Adrenal gland (tissue), 12 donors: ENCODE results near the gene DLGAP5. TPM values are rescaled to one million over a fixed set of nuclear protein-coding genes. Genes with fewer than 3 reads are reported as not detected.

Source experiments
- DNase-seq, 7 donors: peaks; one replicate each; pipeline ENCODE4 v3.0.0-alpha.2; 2019 to 2020
- H3K27ac ChIP-seq, 5 donors: fragments of 200-600 bp; sonication (generic) in 4 of 5; 1 replicate in 3 of 5; 2 replicates in 2 of 5; pipeline versions ENCODE4 v1.5.1 to v1.8.0; 2016 to 2020; ENCODE audit warnings: mild to moderate bottlenecking in 1 of 5
- H3K27me3 ChIP-seq: fragments of 200-600 bp; 2 replicates; pipeline ENCODE4 v1.8.0; 2021
- H3K36me3 ChIP-seq, 2 donors: fragments of 200-600 bp; replicated peaks in 1 of 2; 1 replicate in 1 of 2; 2 replicates in 1 of 2; pipeline versions ENCODE4 v1.5.1 to v1.8.0; 2018 to 2022
- H3K4me1 ChIP-seq, 2 donors: fragments of 200-600 bp; replicated peaks in 1 of 2; 1 replicate in 1 of 2; 2 replicates in 1 of 2; pipeline versions ENCODE4 v1.5.1 to v1.8.0; 2018 to 2021
- H3K4me3 ChIP-seq, 4 donors: fragments of 200-600 bp; sonication (generic) in 3 of 4; one replicate each; pipeline ENCODE4 v1.5.1; 2016 to 2018
- H3K9me3 ChIP-seq, 3 donors: fragments of 200-600 bp; sonication (generic) in 1 of 3; replicated peaks in 1 of 3; 1 replicate in 2 of 3; 2 replicates in 1 of 3; pipeline versions ENCODE4 v1.5.1 to v1.8.0; 2016 to 2021
- CTCF ChIP-seq, 6 experiments: fragments of 450-650 bp in 4 of 6; fragments of 200-600 bp in 2 of 6; sonication (generic) in 1 of 6; IDR thresholded peaks; 1 replicate in 5 of 6; 2 replicates in 1 of 6; pipeline versions ENCODE4 v1.5.1 to v1.8.0; 2016 to 2021; ENCODE audit warnings: antibody characterized with exemption in 6 of 6, mild to moderate bottlenecking in 2 of 6, moderate library complexity in 1 of 6
- POLR2A ChIP-seq, 2 donors: fragments of 450-650 bp; IDR thresholded peaks; one replicate each; pipeline ENCODE4 v1.6.1; 2017; ENCODE audit warnings: antibody characterized with exemption in 2 of 2, mild to moderate bottlenecking in 2 of 2, moderate library complexity in 1 of 2
- WGBS, 4 donors: extraction: QIAGEN DNeasy Blood & Tissue Kit in 2 of 4; methylation state at CpG; one replicate each; pipeline versions ENCODE4 v1.1.5 to v1.1.7; 2013 to 2017; 5-methylcytosine and 5-hydroxymethylcytosine counted together
- intact Hi-C, 2 donors: fragments of 100-400 bp; cut with DNase I; formaldehyde crosslinking; loops; one replicate each; pipeline versions ENCODE4 v1.14.1 to v1.15.0; 2022 to 2023
- polyA plus RNA-seq, 3 donors: library from polyadenylated mRNA; stranded (reverse); fragments of 200-250 nt in 2 of 3; fragments of 350-450 nt in 1 of 3; fragmentation: Illumina TruSeq in 1 of 3; extraction: RNeasy Lipid Tissue Mini Kit (QIAGEN cat#74804) in 1 of 3; gene quantifications; one replicate each; pipeline ENCODE4 v1.2.3, GENCODE V29; 2013 to 2014
- total RNA-seq, 9 donors: library from RNA; depleted of rRNA in 4 of 9; stranded (reverse); fragments of >200 nt in 4 of 9; fragments of 120-200 nt in 1 of 9; fragmentation: NEBNext Ultra II Directional in 1 of 9; extraction: Animal tissue kit (Norgen Biotek cat#: 25700) in 1 of 9; gene quantifications; one replicate each; pipeline versions ENCODE4 v1.1.0 to v1.2.4, GENCODE V29; 2013 to 2023
- donor health status: healthy with polysubstance abuse.
- donor health status: Bipolar disorder and iron deficiency.
- donor health status: DM: yes; HTN: yes; CAD: no.
- donor health status: DM: no; HTN: no; CAD: no.
- donor health status: DM: no; HTN: no; CAD: no.
- donor health status: DM: yes; HTN: yes; CAD: no.

DLGAP5 gene
- total and polyA plus RNA-seq, 12 donors = 0.03 to 12.5 (median 0.99) TPM; not detected in 2

GRCh38 chr14:55129428-55130195, 61.8 kb downstream of the DLGAP5 start:
- peak in 1 of 2 donors; percentile 29 for TF ChIP-seq POLR2A (IDR thresholded peaks at IDR 0.05)
- no peak for TF ChIP-seq CTCF (IDR thresholded peaks at IDR 0.05)
- H3K36me3 ChIP-seq = peaks cover 0 to 6% of the 10 kb centered on the region in 2 donors
- no peaks in the 10 kb centered on the region for H3K27me3 ChIP-seq
- no peaks in the 10 kb centered on the region for H3K9me3 ChIP-seq
- 1 to 4% (median 2%) methylated on average over 11 to 53 of the region's 53 CpGs for WGBS, 4 donors
- intact Hi-C loops = loop anchor here in 1 of 2 donors (2.0 kb wide), 1 partner anchor 39 kb away; no protein-coding TSS in a partner anchor
- H3K4me3 ChIP-seq = peak overlapping the region in 3 of 4 donors; percentile 33 to 80 (median 57)
- DNase-seq = peak; percentile 51 to 77 (median 70)
- peaks cover 3 to 42% of the 10 kb centered on the region in 2 donors for H3K4me1 ChIP-seq
- peak overlapping the region in 4 of 5 donors; percentile 61 to 94 (median 78) for H3K27ac ChIP-seq

- Histone ChIP-seq H3K4me3 (peak within 1 kb of the TSS in 3 of 4 donors; percentile 33 to 80 (median 57)), H3K27ac (peak within 1 kb of the TSS in 4 of 5 donors; percentile 61 to 94 (median 78)), H3K36me3 (peaks cover 0 to 6% of the 10 kb centered on the region in 2 donors), H3K4me1 (peaks cover 3 to 42% of the 10 kb centered on the region in 2 donors), H3K9me3 (no peaks in the 10 kb centered on the region), H3K27me3 (no peaks in the 10 kb centered on the region)
- DNase-seq = peak; percentile 56 to 76 (median 66)
- intact Hi-C loops = no loop called here
- WGBS, 4 donors = 0 to 1% (median 0%) methylated on average over 4 to 50 of the region's 50 CpGs; no CpG with 5 or more reads in 1 of the 4 donors
- TF ChIP-seq CTCF (IDR thresholded peaks at IDR 0.05) (no peak), POLR2A (IDR thresholded peaks at IDR 0.05) (peak in 1 of 2 donors; percentile 65)
These were observed 62.3 kb downstream of the DLGAP5 start, which contains the start of gene LGALS3 for GRCh38 chr14:55129086-55129427. LGALS3 (plus strand) TSS chr14:55129252; CDS start chr14:55137374, 8,122 bp downstream.

- peaks cover 0 to 6% of the 10 kb centered on the region in 2 donors for H3K36me3 ChIP-seq
- H3K9me3 ChIP-seq = no peaks in the 10 kb centered on the region
- intact Hi-C loops = no loop called here
- 16 to 35% (median 18%) methylated on average over 9 to 20 of the region's 20 CpGs for WGBS, 4 donors
- H3K4me3 ChIP-seq = peak overlapping the region in 2 of 4 donors; percentile 33 to 80
- DNase-seq = no peak
- TF ChIP-seq CTCF (IDR thresholded peaks at IDR 0.05) = no peak
- TF ChIP-seq POLR2A (IDR thresholded peaks at IDR 0.05) = no peak
- no peaks in the 10 kb centered on the region for H3K27me3 ChIP-seq
- peaks cover 3 to 40% of the 10 kb centered on the region in 2 donors for H3K4me1 ChIP-seq
- H3K27ac ChIP-seq = peak overlapping the region in 4 of 5 donors; percentile 61 to 94 (median 78)
These were observed 62.8 kb downstream of the DLGAP5 start for GRCh38 chr14:55128386-55129085.

- Histone ChIP-seq H3K27ac (peak overlapping the region in 2 of 5 donors; percentile 10 to 27), H3K9me3 (no peaks in the 10 kb centered on the region), H3K36me3 (no peaks in the 10 kb centered on the region), H3K4me3 (no peak overlapping the region), H3K27me3 (no peaks in the 10 kb centered on the region), H3K4me1 (peaks cover 7 to 39% of the 10 kb centered on the region in 2 donors)
- DNase-seq = peak in 3 of 7 donors; percentile 44 to 68 (median 55)
- intact Hi-C loops = no loop called here
- no peak for TF ChIP-seq CTCF (IDR thresholded peaks at IDR 0.05)
- no peak for TF ChIP-seq POLR2A (IDR thresholded peaks at IDR 0.05)
- 44 to 63% (median 51%) methylated on average over 2 of the region's 2 CpGs for WGBS, 4 donors
These were observed 63.9 kb downstream of the DLGAP5 start for GRCh38 chr14:55127460-55127951.
